Embryonic facial prominence (tissue), 1 donor: ENCODE data around the gene ZNF12.
"Not testable (repeated sequence)": the region's sequence is repeated elsewhere in the genome, so short reads cannot be mapped to it uniquely, and the experiment has no call there.

Experiments
- DNase-seq: peaks from one replicate; pipeline ENCODE4 v3.0.0-alpha.2; 2016; ENCODE audit errors: extremely low spot score

The ZNF12 gene

GRCh38 chr7:6706666-6707407, at the start of gene ZNF12:
Gene ZNF12, minus strand, starts transcription at chr7:6706947. Its CDS starts 1,774 bp downstream, at chr7:6705173.
- DNase-seq: peak; percentile 88

- not testable (repeated sequence) for DNase-seq
These were observed 47.2 kb upstream of the ZNF12 start, which contains the start of gene RSPH10B2 for GRCh38 chr7:6753964-6754363. Gene RSPH10B2, plus strand, starts transcription at chr7:6754103. Its CDS starts 3,575 bp downstream, at chr7:6757678.

- not testable (repeated sequence) for DNase-seq
These were observed 43.4 kb upstream of the ZNF12 start for GRCh38 chr7:6750173-6750572.

GRCh38 chr7:6749335-6749734, 42.6 kb upstream of the ZNF12 start:
- DNase-seq: not testable (repeated sequence)

GRCh38 chr7:6744410-6745100, 37.8 kb upstream of the ZNF12 start:
- DNase-seq: not testable (repeated sequence)

- not testable (repeated sequence) for DNase-seq
These were observed 31.7 kb upstream of the ZNF12 start for GRCh38 chr7:6738415-6738814.

GRCh38 chr7:6730343-6730633, 23.5 kb upstream of the ZNF12 start:
- DNase-seq: no peak

- DNase-seq: peak; percentile 64
These were observed 23.0 kb upstream of the ZNF12 start for GRCh38 chr7:6729492-6730342.

- DNase-seq: not testable (repeated sequence)
These were observed 22.2 kb upstream of the ZNF12 start for GRCh38 chr7:6728893-6729491.

GRCh38 chr7:6727663-6728062, 20.9 kb upstream of the ZNF12 start:
- no peak for DNase-seq

- not testable (repeated sequence) for DNase-seq
These were observed 19.6 kb upstream of the ZNF12 start for GRCh38 chr7:6726341-6726740.

GRCh38 chr7:6725003-6725402, 18.3 kb upstream of the ZNF12 start:
- DNase-seq: no peak

GRCh38 chr7:6724351-6724750, 17.6 kb upstream of the ZNF12 start:
- DNase-seq: not testable (repeated sequence)

- DNase-seq: no peak
These were observed 11.4 kb upstream of the ZNF12 start for GRCh38 chr7:6718124-6718523.

GRCh38 chr7:6715898-6716297, 9.2 kb upstream of the ZNF12 start:
- not testable (repeated sequence) for DNase-seq

- no peak for DNase-seq
These were observed 7.6 kb upstream of the ZNF12 start for GRCh38 chr7:6714360-6714759.

GRCh38 chr7:6709808-6710207, 3.1 kb upstream of the ZNF12 start:
- no peak for DNase-seq

GRCh38 chr7:6708304-6708703, 1.6 kb upstream of the ZNF12 start:
- no peak for DNase-seq

- DNase-seq: no peak
These were observed 635 bp downstream of the ZNF12 start for GRCh38 chr7:6705959-6706665.

- no peak for DNase-seq
These were observed 4.9 kb downstream of the ZNF12 start for GRCh38 chr7:6701860-6702259.

- DNase-seq: no peak
These were observed 6.0 kb downstream of the ZNF12 start for GRCh38 chr7:6700793-6701192.
